RWPE2 (cell line): ENCODE results near the gene ZBTB4.

ENCODE experiments used
- ATAC-seq: fragments of 200-7000 bp; cut with Tn5 transposase; 3 replicates; pipeline ENCODE4 v1.9.1; 2021; ENCODE audit warnings: low read depth
- DNase-seq: peaks from one replicate; pipeline ENCODE4 v3.0.0-alpha.2; 2020; ENCODE audit warnings: low spot score
- H3K27ac ChIP-seq: fragments of 450-650 bp; 2 replicates; pipeline ENCODE4 v1.5.1; 2017; ENCODE audit warnings: mild to moderate bottlenecking; ENCODE audit not compliant: poor library complexity, severe bottlenecking
- H3K27me3 ChIP-seq: fragments of 250-450 bp; sonication (Bioruptor Pico); 2 replicates; pipeline ENCODE4 v1.5.1; 2021; ENCODE audit warnings: mild to moderate bottlenecking, moderate library complexity; ENCODE audit not compliant: insufficient read depth, poor library complexity, severe bottlenecking
- H3K36me3 ChIP-seq: fragments of 250-450 bp; sonication (Bioruptor Pico); 2 replicates; pipeline ENCODE4 v1.5.1; 2020; ENCODE audit warnings: low read depth, mild to moderate bottlenecking, moderate library complexity
- H3K4me1 ChIP-seq: fragments of 250-450 bp; sonication (Bioruptor Pico); 2 replicates; pipeline ENCODE4 v1.5.1; 2021; ENCODE audit warnings: mild to moderate bottlenecking, moderate library complexity; ENCODE audit not compliant: insufficient read depth, poor library complexity, severe bottlenecking
- H3K4me3 ChIP-seq: fragments of 250-450 bp; sonication (Bioruptor Pico); 2 replicates; pipeline ENCODE4 v1.5.1; 2021; ENCODE audit warnings: mild to moderate bottlenecking, moderate library complexity; ENCODE audit not compliant: severe bottlenecking
- H3K9me3 ChIP-seq: fragments of 250-450 bp; sonication (Bioruptor Pico); 2 replicates; pipeline ENCODE4 v1.5.1; 2021; ENCODE audit warnings: mild to moderate bottlenecking, moderate library complexity; ENCODE audit not compliant: severe bottlenecking
- TF ChIP-seq, protein P1 (sequence below): fragments of 450-650 bp; IDR thresholded peaks from one replicate; pipeline ENCODE4 v1.5.1; 2017; ENCODE audit warnings: mild to moderate bottlenecking, moderate library complexity; ENCODE audit not compliant: poor library complexity, severe bottlenecking

Gene ZBTB4

DNA sequence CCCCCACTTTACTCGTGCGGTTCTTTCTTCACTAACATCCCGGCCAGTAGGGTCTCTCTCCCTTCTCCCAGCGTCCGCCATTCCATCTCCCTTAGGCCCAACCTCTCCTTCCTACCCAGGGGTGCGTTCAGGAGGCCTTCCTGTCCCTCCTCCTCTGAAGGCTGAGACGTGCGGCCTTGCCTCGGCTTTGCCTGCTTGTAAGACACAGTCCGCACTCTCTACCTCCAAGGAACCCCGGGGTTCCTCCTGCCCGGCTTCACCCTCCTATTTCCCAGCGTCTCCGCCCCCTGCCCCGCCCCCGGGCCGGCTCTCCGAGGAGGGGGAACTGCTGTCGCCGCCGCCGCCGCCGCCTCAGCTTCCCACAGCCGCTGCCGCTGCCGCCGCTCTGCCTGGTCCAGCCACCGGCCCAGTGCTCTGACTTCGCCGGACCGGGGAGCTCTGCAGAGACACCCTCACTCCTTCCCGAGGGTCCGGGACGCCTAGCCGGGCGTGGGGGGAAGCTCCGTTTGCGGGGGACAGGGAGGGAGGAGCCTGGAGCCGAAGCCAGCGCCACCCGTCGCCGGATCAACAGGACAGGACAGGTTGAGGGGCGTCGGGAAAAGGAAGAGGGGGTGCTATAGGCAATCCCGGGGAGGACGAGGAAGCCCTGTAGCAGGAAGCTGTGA, 41.3 kb downstream of the ZBTB4 start:
- ATAC-seq (peak; percentile 30), DNase-seq (peak; percentile 79)
- Histone ChIP-seq H3K27me3 (no peaks in the 10 kb centered on the region), H3K9me3 (no peaks in the 10 kb centered on the region), H3K4me3 (peak overlapping the region; percentile 44), H3K27ac (peak overlapping the region; percentile 82), H3K36me3 (no peaks in the 10 kb centered on the region), H3K4me1 (peaks cover 5% of the 10 kb centered on the region)
- TF ChIP-seq, protein P1, sequence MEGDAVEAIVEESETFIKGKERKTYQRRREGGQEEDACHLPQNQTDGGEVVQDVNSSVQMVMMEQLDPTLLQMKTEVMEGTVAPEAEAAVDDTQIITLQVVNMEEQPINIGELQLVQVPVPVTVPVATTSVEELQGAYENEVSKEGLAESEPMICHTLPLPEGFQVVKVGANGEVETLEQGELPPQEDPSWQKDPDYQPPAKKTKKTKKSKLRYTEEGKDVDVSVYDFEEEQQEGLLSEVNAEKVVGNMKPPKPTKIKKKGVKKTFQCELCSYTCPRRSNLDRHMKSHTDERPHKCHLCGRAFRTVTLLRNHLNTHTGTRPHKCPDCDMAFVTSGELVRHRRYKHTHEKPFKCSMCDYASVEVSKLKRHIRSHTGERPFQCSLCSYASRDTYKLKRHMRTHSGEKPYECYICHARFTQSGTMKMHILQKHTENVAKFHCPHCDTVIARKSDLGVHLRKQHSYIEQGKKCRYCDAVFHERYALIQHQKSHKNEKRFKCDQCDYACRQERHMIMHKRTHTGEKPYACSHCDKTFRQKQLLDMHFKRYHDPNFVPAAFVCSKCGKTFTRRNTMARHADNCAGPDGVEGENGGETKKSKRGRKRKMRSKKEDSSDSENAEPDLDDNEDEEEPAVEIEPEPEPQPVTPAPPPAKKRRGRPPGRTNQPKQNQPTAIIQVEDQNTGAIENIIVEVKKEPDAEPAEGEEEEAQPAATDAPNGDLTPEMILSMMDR, result no peak

DNA sequence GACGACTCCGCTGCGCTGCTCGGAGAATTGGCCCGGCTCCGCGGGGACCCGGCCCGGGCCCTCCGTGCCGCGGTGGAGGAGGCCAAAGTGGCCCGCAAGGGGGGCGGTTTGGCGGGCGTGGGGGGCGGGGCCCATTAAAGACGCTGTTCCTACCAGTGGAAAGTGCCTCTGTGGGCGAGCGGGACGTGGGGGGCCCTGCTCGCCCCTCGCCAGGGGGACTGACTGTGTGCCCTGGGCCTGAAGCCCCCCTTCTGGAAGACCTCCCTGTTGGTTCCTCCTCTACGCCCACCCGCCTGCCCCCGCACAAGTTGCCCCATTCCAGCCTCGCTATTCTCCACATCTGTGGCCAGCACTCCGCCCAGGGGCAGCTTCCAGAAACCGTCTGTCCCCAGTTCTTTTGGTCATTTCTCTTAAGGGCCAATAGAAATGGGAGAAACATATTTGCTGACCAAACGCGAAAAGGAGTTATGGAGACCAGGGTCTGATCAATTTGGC, 42.0 kb downstream of the ZBTB4 start:
- peak overlapping the region; percentile 82 for H3K27ac ChIP-seq
- TF ChIP-seq, protein P1, result peak; percentile 82
- DNase-seq (no peak), ATAC-seq (no peak)
- H3K27me3 ChIP-seq, result no peaks in the 10 kb centered on the region
- H3K4me1 ChIP-seq, result peaks cover 5% of the 10 kb centered on the region
- peak overlapping the region; percentile 44 for H3K4me3 ChIP-seq
- no peaks in the 10 kb centered on the region for H3K36me3 ChIP-seq
- H3K9me3 ChIP-seq, result no peaks in the 10 kb centered on the region

DNA sequence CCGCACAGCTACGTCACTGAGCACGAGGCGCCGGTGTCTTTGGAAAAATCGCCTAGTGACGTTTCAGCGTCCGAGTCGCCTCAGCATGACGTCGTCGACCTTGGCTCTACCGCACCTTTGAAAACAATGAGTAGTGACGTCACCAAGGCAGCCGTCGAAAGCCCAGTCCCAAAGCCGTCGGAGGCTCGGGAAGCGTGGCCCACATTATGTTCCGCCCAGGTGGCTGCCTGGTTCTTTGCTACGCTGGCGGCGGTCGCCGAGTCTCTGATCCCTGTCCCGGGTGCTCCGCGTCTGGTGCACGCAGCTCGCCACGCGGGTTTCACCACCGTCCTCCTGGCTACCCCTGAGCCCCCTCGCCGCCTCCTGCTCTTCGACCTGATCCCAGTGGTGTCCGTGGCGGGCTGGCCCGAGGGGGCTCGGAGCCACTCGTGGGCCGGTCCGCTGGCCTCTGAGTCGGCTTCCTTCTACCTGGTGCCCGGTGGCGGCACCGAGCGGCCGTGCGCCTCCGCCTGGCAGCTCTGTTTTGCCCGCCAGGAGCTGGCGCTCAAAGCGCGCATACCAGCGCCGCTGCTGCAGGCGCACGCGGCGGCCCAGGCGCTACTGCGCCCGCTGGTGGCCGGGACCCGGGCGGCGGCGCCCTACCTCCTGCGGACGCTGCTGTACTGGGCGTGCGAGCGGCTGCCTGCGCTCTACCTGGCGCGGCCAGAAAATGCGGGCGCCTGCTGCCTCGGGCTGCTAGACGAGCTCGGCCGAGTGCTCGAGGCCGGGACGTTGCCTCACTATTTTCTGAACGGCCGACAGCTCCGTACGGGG, 42.7 kb downstream of the ZBTB4 start:
- H3K27ac ChIP-seq, result peak overlapping the region; percentile 82
- TF ChIP-seq, protein P1, result peak; percentile 98
- peak overlapping the region; percentile 44 for H3K4me3 ChIP-seq
- no peaks in the 10 kb centered on the region for H3K36me3 ChIP-seq
- no peaks in the 10 kb centered on the region for H3K9me3 ChIP-seq
- H3K4me1 ChIP-seq, result peaks cover 5% of the 10 kb centered on the region
- H3K27me3 ChIP-seq, result no peaks in the 10 kb centered on the region
- peak; percentile 52 for ATAC-seq
- peak; percentile 80 for DNase-seq

DNA sequence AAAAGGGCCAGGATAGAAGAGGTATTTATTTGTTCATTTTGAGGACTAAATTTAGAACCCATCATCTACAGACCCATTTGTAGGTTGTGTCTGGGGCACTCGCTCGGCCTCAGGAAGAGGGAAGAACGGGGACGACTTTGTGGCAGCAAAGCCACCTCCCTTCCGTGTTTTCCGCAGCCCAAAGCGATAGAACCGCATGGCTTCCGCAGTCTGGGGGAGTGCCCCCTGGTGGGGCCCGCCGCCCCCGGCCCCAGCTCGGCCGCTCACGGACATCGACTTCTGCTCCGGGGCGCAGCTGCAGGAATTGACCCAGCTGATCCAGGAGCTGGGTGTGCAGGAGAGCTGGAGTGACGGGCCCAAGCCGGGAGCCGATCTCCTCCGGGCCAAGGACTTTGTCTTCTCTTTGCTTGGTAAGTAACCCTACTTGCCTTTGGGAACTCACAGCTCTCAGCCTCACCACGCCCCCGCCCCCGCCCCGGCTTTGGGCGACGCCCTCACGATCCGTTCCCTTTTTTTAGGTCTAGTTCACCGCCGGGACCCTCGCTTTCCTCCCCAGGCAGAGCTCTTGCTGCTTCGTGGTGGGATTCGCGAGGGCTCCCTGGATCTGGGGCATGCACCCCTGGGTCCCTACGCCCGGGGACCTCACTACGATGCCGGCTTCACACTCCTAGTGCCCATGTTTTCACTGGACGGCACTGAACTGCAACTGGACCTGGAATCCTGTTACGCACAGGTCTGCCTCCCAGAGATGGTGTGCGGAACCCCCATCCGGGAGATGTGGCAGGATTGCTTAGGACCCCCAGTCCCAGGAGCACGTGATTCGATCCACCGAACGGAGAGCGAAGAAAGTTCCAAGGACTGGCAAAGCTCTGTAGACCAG, 43.5 kb downstream of the ZBTB4 start:
- DNase-seq (peak; percentile 70), ATAC-seq (peak; percentile 5)
- Histone ChIP-seq H3K36me3 (no peaks in the 10 kb centered on the region), H3K27ac (peak overlapping the region; percentile 82), H3K27me3 (no peaks in the 10 kb centered on the region), H3K4me1 (peaks cover 4% of the 10 kb centered on the region), H3K9me3 (no peaks in the 10 kb centered on the region), H3K4me3 (peak overlapping the region; percentile 44)
- TF ChIP-seq, protein P1, result peak; percentile 27
